HG03469 (cell line): ENCODE results near the gene MCC.

Experiments
- ATAC-seq: cut with Tn5 transposase; IDR thresholded peaks from one replicate; pipeline ENCODE4 v1.9.1; 2021; ENCODE audit warnings: mild to moderate bottlenecking, moderate library complexity, moderate number of reproducible peaks; ENCODE audit not compliant: unreplicated experiment

The MCC gene

DNA sequence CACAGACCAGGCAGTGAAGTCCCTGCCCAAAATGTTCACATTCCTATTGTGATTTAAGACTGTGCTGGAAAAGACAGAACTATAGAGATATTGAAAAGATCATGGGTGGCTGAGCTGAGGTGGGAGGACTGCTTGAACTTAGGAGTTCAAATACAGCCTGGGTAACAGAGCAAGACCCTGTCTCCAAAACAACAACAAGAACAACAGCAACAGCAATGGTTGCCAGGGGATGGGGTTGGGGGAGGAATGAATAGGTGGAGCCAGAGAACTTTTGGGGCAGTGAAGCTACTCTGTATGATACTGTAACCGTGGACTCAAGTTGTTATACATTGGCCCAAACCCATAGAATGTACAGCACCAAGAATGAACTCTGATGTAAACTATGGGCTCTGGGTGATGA is 423.4 kb downstream of the MCC start:
- no peak for ATAC-seq

GRCh38 chr5:113063927-113064326 is 424.3 kb downstream of the MCC start:
- ATAC-seq = no peak

- no peak for ATAC-seq
Measured at GRCh38 chr5:113062869-113063508, 425.3 kb downstream of the MCC start.

DNA sequence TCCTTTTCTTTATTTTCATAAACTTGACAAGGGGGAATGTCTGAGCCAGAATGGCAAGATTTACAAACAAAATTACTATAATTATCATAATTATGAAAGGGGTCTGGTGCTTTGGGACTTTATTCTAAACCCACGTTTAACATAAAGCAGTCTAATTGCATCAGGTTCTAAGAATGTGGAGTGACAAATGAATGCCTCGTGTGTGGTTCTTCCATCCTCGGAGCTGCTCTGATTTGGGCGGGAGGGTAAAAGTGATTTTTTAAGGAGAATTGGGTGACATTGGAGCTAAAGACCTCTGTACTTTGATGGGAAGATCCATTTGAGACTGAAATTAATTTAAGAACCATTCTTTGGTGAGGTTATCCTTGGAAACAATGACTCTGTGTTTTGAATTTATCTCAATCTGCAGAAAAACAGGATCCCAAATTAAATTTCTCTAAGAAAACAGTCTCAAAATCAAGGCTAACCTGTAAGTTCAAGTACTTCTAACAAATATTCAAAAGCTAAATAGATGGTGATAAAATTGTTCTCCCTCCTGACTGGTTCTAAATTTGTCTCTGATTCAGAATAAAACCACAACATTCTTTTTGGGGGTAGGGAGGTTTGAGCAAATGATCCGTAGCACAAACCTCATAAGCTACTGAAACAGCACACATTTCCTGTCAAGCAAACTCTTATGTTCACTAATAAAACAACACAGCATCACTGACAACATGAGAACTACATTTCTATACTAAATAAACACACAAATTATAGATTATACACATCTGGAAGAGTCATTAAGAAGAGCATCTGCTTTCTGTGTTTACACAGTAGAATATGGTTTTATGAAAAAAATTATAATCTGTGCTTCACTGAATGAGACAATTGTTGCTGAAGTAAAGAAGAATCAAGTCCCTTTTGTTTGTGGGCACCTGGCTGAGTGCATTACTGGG is 426.1 kb downstream of the MCC start:
- ATAC-seq = no peak

DNA sequence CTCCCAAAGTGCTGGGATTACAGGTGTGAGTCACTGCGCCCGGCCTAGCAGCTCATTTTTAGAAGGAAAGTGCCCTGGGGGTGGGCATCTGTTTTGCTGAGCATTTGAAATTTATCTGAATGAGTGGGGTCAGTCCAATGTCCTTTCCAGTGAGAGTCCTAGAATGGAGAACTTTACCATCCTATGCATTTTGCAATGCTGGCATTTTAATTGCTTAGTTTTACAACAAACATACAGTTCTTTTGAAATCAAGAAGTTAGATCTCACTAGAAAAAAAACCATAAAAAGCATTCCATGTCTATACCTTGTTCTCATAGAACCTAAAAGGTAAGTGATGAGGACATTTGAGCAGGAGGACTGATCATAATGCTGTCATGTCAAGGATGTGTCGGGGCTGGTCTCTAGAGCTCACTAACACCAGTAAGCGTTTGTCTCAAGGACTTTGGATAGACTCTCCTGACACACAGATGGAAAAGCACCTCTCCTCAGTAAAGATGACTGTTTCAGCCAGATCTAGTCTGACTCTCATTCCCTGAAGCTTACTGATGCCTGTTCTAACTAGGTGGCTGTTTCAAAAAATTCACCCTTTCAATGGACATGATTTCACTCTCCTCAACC is 427.7 kb downstream of the MCC start:
- ATAC-seq = no peak

- no peak for ATAC-seq
Measured at GRCh38 chr5:113059232-113060040, 428.8 kb downstream of the MCC start.

DNA sequence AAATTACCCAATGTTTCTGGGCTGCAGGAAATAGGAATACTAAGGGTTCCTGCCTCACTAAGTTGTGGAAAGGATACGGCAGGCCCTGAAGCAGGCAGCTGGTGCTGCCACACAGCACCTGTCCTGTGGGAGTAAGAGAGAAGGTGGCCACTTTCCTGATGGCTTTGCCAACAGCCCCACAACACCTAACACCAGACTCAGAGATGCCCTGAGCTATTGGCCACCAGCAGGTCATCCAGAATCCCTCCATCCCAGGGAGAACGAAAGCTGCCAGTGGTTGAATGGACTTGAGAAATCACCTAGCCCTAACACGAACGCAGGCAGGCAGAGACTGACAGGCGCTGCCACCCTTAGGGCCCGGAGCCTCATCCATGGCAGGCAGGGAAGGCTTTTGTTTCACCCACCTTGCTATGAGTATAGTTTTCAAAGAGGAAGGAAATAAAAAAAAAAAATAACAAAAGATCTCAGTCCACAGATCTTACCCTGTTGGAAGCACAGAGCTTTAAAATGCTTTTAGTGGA is 429.5 kb downstream of the MCC start:
- ATAC-seq = no peak

DNA sequence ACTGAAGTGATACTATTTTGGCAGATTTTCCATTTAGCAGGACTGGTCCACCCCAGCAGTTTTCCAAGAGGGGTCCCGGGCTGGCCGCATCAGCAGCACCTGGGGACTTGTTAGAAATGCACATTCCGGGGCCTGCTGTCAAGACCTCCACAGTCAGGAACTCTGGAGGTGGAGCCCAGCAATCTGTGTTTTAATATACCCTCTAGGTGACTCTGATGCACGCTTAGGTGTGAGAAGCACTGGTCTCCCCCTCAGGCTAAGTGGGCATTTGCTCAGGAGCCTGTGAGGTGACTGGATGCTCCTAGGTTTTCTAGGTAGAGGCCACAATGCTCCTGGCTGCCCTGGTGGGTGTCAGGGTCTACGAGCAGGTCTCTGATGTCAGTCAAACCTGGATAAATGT is 430.0 kb downstream of the MCC start:
- no peak for ATAC-seq

- no peak for ATAC-seq
Measured at GRCh38 chr5:113057557-113057984, 430.7 kb downstream of the MCC start.

DNA sequence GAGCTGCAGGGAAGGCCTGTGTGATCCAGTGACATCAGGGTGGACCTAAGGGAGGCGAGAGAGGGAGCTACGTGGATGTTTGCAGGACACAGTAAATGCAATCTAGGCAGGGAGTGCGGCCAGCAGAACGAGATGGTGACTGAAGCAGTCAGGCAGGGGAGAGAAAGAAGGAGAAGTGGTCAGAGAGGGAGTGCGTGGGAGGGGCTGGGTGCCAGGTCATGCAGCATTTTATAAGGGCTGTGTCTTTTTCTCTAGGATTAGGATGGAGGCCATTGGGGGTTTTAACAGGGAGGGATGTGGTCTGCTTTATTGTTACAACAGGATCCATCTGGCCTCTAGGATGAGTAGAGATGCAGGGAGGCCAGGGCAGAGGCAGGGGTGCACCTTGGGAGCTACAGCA is 431.3 kb downstream of the MCC start:
- ATAC-seq = no peak

- no peak for ATAC-seq
Measured at GRCh38 chr5:113054899-113055298, 433.4 kb downstream of the MCC start.

- ATAC-seq = no peak
Measured at GRCh38 chr5:113053511-113053995, 434.7 kb downstream of the MCC start.

- no peak for ATAC-seq
Measured at GRCh38 chr5:113052041-113052795, 436.0 kb downstream of the MCC start.

- no peak for ATAC-seq
Measured at GRCh38 chr5:113050721-113051382, 437.4 kb downstream of the MCC start.

GRCh38 chr5:113048931-113049330 is 439.3 kb downstream of the MCC start:
- ATAC-seq = no peak

DNA sequence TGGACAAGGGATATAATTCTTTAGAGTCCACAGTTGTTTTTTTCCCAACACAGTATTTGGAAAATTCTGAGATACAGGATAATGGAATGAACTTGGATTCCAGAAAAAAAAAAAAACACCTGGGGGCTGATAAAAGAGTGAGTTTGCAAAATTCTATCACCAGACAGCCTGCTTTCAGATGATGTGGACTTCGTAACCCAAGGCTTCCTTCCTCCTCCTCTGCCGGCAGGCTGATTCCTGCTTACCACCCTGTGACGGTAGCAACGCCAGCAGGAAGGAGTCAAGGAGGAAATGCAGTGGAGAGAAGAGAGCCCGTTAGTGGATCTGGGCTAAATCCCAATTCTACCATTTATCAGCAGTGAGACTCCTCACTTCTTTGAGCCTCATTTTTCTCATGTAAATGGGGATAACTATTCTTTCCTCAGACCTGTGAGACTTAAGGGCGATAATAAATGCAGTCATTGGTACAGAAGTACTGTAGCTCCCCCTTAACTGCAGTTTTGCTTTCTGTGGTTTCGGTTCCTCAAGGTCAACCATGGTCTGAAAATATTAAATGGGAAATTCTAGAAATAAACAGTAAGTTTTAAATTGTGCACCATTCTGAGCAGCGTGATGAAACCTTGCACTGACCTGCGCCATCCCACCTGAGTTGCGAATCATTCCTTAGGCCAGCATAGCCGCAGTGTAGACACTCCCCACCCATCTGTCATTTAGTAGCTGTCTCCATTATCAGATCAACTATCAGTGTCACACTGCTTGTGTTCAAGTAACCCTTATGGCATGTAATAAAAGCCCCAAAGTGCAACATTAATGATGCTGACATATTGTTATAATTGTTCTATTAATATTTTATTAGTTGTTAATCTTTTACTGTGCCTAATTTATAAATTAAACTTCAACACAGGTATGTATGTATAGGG is 440.3 kb downstream of the MCC start:
- peak; percentile 84 for ATAC-seq

GRCh38 chr5:113047234-113047633 is 441.0 kb downstream of the MCC start:
- no peak for ATAC-seq

DNA sequence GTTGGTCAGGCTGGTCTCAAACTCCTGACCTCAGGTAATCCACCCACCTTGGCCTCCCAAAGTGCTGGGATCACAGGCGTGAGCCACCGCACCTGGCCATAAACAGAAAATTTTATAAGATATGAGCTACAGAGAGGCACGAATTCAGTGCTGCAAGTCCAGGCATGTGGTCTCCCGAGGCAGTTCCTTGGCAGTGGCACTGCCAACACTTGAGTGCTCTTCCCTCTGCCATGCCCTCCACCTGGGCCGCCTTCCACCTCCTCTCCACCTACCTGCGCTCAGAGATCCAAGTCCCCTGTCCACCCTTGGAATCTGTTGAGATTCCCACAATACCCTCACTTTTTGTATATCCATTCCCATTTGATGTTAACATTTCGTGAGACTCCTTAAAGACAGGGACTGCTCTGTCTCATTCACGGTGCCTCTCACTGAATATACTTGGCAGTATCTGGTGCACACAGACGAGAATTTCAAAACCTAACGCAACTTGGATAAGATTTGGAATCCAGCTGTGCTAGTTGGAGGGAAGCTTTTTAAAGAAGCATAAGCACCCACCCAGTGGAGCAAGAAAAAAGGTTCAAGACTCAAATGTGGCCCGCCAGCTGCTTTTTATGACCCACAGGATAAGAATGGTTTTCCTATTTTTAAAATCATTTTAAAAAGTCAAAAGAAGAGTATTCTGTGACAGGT is 443.3 kb downstream of the MCC start:
- no peak for ATAC-seq
